HG03280 (cell line): ENCODE data around the gene NRDC.

Experiments used
- ATAC-seq: cut with Tn5 transposase; IDR thresholded peaks from one replicate; pipeline ENCODE4 v1.9.1; 2021; ENCODE audit warnings: mild to moderate bottlenecking, moderate library complexity; ENCODE audit not compliant: unreplicated experiment

NRDC gene

GRCh38 chr1:51878616-51879336 lies at the start of gene NRDC:
NRDC (minus strand) TSS chr1:51878727; CDS start chr1:51878615, 112 bp downstream.
- ATAC-seq = peak; percentile 96

- no peak for ATAC-seq
Measured at GRCh38 chr1:51927029-51927428, 48.5 kb upstream of the NRDC start.

- no peak for ATAC-seq
Measured at GRCh38 chr1:51926171-51926812, 47.8 kb upstream of the NRDC start.

GRCh38 chr1:51924455-51924854 lies 45.9 kb upstream of the NRDC start:
- no peak for ATAC-seq

- ATAC-seq = no peak
Measured at GRCh38 chr1:51922040-51922439, 43.5 kb upstream of the NRDC start.

- no peak for ATAC-seq
Measured at GRCh38 chr1:51920130-51920529, 41.6 kb upstream of the NRDC start.

- ATAC-seq = no peak
Measured at GRCh38 chr1:51919684-51920083, 41.2 kb upstream of the NRDC start.

- ATAC-seq = no peak
Measured at GRCh38 chr1:51916587-51917405, 38.3 kb upstream of the NRDC start.

GRCh38 chr1:51915951-51916350 lies 37.4 kb upstream of the NRDC start:
- no peak for ATAC-seq

GRCh38 chr1:51912881-51913280 lies 34.4 kb upstream of the NRDC start:
- no peak for ATAC-seq

- no peak for ATAC-seq
Measured at GRCh38 chr1:51910221-51911000, 31.9 kb upstream of the NRDC start.

- no peak for ATAC-seq
Measured at GRCh38 chr1:51908499-51908898, 30.0 kb upstream of the NRDC start.

- no peak for ATAC-seq
Measured at GRCh38 chr1:51907079-51907702, 28.7 kb upstream of the NRDC start.

GRCh38 chr1:51906306-51907078 lies 28.0 kb upstream of the NRDC start:
- no peak for ATAC-seq

- no peak for ATAC-seq
Measured at GRCh38 chr1:51902456-51902855, 23.9 kb upstream of the NRDC start.

- no peak for ATAC-seq
Measured at GRCh38 chr1:51901151-51901550, 22.6 kb upstream of the NRDC start.

GRCh38 chr1:51899022-51899421 lies 20.5 kb upstream of the NRDC start:
- no peak for ATAC-seq

- no peak for ATAC-seq
Measured at GRCh38 chr1:51898090-51898734, 19.7 kb upstream of the NRDC start.

GRCh38 chr1:51897699-51898031 lies 19.1 kb upstream of the NRDC start:
- ATAC-seq = no peak
